ENCODE measurements around the gene RBM45.
"Not testable (repeated sequence)": the region's sequence is repeated elsewhere in the genome, so short reads cannot be mapped to it uniquely, and the experiment has no call there.

The RBM45 gene
- total RNA-seq: 19.8 to 24.4 reads per million in 2 experiments

DNA sequence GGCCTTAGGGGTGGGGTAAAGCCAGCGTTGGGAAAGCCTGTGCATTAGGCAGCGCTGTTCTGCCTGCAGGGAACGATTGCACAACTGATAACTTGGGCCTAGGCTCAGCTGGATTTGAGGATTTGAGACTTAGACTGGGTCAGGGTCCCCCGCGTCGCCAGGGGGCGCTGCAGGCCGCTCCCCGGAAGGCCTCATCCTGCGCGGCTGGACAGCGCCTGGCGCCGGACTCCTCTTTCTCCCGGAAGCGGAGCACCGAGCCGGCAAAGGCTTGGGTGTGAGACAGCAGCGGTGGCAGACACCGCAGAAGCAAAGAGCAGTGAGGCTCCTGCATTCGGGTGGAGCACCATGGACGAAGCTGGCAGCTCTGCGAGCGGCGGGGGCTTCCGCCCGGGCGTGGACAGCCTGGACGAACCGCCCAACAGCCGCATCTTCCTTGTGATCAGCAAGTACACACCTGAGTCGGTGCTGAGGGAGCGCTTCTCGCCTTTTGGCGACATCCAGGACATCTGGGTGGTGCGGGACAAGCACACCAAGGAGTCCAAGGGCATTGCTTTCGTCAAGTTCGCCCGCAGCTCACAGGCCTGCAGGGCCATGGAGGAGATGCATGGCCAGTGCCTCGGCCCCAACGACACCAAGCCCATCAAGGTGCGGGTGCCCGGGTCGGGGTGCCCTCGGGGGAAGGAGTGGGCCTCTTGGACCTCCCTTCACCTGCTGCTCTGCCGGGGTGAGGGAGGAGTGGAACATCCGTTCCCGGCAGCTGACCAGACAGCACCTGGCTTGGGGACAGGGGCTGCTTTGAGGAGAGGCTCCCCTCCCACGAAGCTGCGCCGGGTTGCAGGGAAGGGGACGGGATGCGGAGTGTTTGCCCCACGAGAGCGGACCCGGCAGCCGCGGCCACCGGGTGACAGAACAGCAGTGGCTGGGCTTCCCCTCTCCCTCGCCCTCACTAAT lies at the start of gene RBM45:
Gene RBM45 (plus strand): TSS at position 236 of the 951 bp plus-strand sequence. CDS start 110 bp downstream, at position 346.
- peak; percentile 60 for DNase-seq (ENCODE audit: low read depth)

GRCh38 chr2:178066324-178066723 lies 45.9 kb upstream of the RBM45 start:
- DNase-seq (ENCODE audit: low read depth): no peak

- no peak for DNase-seq (ENCODE audit: low read depth)
Observed at GRCh38 chr2:178066890-178067669, 45.2 kb upstream of the RBM45 start.

DNA sequence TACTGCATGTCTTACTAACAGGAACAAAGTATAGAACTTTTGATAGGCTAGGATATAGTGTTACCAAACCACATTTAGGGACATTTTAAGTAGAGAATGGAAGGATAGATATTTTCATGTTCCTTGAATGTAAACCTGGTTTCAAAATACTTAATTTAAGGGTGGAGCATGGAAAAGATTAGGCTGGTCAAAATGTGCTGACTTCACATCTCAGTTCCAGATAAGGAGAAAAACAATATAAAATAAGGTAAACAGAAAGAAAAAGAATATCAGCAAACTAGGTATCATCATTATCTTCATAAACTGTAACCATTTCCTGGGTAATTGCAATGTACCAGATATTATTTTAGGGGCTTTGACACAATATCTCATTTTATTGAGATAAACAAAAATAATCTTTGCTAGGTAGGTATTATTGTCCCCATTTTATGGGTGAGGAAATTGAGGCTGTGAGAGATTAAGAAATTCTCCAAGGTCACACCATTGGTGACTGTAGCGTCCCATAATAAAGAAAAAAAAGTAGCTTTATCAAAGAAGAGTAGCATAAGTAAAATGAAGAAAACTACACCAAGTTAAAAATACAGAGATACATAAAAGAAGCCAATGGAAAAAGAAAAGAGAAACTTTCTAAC lies 43.3 kb upstream of the RBM45 start:
- DNase-seq (ENCODE audit: low read depth): no peak

- no peak for DNase-seq (ENCODE audit: low read depth)
Observed at GRCh38 chr2:178069551-178069950, 42.7 kb upstream of the RBM45 start.

- DNase-seq (ENCODE audit: low read depth): no peak
Observed at GRCh38 chr2:178070824-178071223, 41.4 kb upstream of the RBM45 start.

- DNase-seq (ENCODE audit: low read depth): no peak
Observed at GRCh38 chr2:178072000-178072382, 40.2 kb upstream of the RBM45 start.

GRCh38 chr2:178072383-178073301 lies 39.6 kb upstream of the RBM45 start, which contains the start of gene PDE11A:
Gene PDE11A, minus strand, starts transcription at chr2:178072777. Its CDS starts 340 bp downstream, at chr2:178072437.
- DNase-seq (ENCODE audit: low read depth): no peak

DNA sequence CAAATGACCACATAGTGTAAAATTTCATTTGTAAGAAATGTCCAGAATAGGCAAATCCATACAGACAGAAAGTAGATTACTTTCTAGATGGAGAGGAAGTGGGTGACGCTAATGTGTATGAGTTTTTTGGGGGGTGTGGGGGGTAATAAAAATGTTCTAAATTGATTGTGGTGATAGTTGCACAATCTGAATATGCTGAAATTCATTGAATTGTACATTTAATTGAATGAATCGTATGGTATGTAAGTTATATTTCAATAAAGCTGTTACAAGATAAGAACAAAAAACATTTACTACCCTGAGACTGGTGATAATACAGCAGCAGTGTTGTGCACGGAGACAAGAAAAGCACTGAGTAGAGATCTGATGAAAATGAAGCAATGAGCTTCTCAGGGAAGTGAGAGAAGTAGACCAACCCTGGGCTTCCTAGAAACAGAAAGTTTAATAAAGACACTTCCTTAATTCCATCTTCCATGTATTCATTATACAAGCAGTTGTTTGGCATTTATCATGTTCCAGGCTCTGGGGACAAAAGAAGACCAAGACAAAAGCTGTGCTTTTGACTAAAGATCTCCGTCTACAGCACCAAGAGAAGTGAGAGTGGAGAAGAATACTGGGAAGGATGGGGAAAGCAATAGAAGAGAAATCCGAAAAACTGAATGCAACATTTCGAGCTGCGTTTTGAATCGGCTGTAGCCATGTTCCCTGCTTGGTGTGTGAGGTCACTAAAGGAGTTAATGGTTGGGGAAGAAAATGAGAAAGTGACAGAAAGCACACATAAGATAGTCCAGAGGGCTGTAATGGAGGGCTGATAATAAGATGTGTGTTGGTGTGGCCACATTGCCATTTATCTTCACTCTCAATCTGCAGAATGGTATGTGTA lies 37.9 kb upstream of the RBM45 start:
- DNase-seq (ENCODE audit: low read depth): no peak

- DNase-seq (ENCODE audit: low read depth): no peak
Observed at GRCh38 chr2:178075006-178075326, 37.3 kb upstream of the RBM45 start.

DNA sequence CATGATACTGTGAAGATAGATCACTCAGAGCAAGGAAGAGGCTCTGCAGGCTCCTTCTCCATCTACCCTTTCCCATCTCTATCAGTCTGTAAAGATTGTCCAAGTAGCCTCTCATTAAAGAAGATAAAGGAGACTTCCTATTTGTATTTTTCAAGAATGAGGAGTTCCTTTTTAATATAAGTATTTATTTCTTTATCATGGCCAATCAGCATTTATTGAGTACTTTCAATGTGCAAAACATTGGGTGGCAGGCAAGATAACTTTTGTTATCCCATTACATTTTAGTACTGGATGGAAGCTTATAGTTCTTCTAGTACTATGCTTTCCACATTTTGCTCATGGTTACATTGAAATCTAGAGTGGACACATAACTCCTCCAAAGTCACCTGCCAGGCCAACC lies 36.1 kb upstream of the RBM45 start:
- no peak for DNase-seq (ENCODE audit: low read depth)

DNA sequence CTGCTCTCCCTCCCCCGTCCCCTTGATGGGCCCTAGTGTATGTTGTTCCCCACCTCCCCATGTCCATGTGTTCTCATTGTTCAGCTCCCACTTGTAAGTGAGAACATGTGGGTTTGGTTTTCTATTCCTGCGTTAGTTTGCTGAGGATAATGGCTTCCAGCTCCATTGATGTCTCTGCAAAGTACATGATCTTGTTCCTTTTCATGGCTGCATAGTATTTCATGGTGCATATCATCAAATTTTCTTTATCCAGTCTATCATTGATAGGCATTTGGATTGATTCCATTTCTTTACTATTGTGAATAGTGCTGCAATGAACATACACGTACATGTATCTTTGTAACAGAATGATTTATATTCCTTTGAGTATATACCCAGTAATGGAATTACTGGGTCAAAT lies 33.0 kb upstream of the RBM45 start:
- not testable (repeated sequence) for DNase-seq (ENCODE audit: low read depth)

GRCh38 chr2:178082408-178083045 lies 29.7 kb upstream of the RBM45 start:
- no peak for DNase-seq (ENCODE audit: low read depth)

- no peak for DNase-seq (ENCODE audit: low read depth)
Observed at GRCh38 chr2:178084273-178084672, 28.0 kb upstream of the RBM45 start.

DNA sequence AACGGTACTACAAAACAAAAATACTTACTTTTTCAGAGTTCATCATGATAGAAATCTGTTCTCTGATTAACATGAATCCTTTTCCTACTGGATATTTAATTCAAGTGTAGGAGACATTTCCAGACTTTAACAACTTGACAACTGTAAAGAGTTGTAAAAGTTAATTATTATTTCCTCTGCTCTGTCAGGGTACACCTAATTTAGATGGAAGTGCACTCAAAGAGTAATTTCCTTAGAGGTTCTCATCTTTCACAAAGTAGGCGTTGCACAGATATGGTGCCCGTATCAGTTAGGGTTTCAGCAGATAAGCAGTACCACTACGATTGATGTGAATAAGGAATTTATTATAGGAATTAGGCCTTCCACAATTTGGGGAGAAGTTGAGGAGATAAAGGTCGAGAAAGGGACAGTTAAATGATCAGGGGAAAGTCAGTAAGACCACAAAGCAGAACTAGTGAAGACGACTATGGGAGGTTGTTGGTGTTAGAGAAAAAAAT lies 23.4 kb upstream of the RBM45 start:
- no peak for DNase-seq (ENCODE audit: low read depth)

DNA sequence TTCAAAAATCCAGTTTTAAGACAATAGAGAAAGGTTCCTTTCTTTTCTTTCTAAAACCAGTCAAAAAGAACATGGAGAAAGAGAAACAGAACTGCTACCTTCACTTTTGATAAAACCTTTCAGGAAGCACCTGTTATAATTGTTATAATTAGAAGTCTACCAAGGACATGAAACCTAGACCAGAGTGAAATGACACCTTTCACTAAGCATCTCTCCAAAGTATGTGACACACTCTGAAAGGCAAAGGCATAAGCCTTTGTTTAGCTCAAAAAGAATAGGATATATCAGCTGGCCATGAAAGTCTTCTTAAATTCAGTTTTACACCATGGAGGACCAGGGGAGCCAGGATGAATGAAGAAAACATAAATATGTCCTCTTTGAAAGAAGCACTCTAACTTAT lies 18.8 kb upstream of the RBM45 start:
- DNase-seq (ENCODE audit: low read depth): no peak

DNA sequence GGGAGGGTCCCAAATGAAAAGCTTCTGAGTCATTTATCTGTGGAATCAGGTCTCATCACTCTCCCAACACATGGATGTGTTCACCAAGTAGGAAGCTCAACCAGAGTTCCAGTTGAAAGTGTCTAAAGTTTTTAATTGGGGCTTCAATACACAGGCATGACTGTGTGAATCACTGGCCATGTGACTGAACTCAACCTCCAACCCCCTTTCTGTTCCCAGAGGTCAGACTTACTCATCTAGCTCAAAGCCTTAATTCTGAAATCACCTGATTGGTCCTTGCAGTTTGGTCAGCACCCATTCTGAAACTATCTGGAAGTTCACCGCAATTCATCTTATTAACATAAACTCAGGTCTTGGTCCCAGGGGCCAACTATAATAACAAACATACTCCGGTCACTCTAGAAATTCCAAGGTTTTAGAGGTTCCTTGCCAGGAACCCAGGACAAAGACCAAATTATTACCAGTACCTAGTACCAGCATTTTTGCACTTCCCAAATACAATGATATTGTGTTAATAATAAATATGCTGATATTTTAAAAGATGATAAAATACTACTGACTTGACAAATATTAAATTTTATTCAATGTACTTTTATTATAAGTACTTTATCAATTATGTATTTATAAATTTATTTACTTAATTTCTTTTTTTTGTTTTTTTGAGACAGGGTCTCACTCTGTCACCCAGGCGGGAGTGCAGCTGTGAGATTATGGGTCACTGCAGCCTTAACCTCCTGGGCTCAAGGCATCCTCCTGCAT lies 10.7 kb upstream of the RBM45 start:
- no peak for DNase-seq (ENCODE audit: low read depth)

DNA sequence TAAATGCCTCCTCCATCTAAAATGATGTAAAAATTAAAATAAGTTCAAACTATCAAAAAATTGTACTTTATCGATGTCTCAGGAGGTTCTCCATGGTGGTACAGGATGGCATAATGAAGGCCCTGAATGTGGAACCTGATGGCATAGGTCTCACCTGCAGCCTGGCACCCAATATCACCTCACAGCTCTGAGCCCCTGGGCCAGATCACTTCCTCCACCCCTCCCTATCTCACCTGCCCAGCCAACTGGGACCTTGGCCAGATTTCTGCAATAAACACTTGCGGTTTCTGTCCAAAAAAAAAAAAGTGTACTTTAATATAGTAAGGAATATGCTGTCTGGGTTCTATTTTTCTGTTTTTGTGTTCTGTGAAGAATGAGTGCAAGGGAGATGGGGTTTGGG lies 6.7 kb upstream of the RBM45 start:
- no peak for DNase-seq (ENCODE audit: low read depth)

DNA sequence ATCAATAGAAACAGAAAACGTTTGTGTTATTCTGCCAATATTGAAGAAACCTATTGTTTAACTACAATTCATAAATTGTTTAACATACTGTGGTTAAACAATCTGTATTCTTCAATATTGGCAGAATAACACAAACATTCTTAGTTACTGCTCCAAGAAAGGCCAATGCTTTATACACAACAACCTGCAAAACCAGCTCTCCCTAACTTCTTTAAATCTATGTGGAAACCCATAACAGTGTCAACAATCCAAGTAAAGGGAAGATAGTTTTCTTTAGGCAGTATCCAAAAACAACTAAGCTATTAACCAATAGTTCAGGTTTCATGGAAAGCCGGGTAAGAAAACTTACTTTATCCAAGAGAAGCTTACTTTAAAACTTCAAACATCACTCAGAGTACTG lies 6.2 kb upstream of the RBM45 start:
- DNase-seq (ENCODE audit: low read depth): no peak
